GM18951 (cell line): ENCODE results near the gene CTNNAL1.

Experiments used
- POLR2A ChIP-seq: IDR thresholded peaks from 4 replicates; pipeline ENCODE4 v1.6.1; 2011; ENCODE audit warnings: mild to moderate bottlenecking; ENCODE audit not compliant: insufficient read length, insufficient read depth; ENCODE audit errors: extremely low read depth
- in situ Hi-C: fragments of 300-500 bp; cut with MboI; formaldehyde crosslinking; loops from one replicate; pipeline ENCODE4 v1.12.0; 2022; ENCODE audit warnings: low sequenced_read_pairs, mixed read lengths, inconsistent platforms; ENCODE audit not compliant: unreplicated experiment

CTNNAL1 gene

GRCh38 chr9:109036744-109037680 is 23.7 kb upstream of the CTNNAL1 start:
- TF ChIP-seq POLR2A = no peak
- in situ Hi-C loops = no loop called here

- in situ Hi-C loops = no loop called here
- no peak for TF ChIP-seq POLR2A
Measured at GRCh38 chr9:109035684-109036423, 22.6 kb upstream of the CTNNAL1 start.

GRCh38 chr9:109033941-109034700 is 20.8 kb upstream of the CTNNAL1 start:
- in situ Hi-C loops = no loop called here

GRCh38 chr9:109031241-109031640 is 17.9 kb upstream of the CTNNAL1 start:
- TF ChIP-seq POLR2A = no peak
- in situ Hi-C loops = no loop called here

More at GRCh38 chr9:109033941-109034700, 20.8 kb upstream of the CTNNAL1 start:
- no peak for TF ChIP-seq POLR2A

- in situ Hi-C loops = no loop called here
- no peak for TF ChIP-seq POLR2A
Measured at GRCh38 chr9:109030426-109030825, 17.1 kb upstream of the CTNNAL1 start.

GRCh38 chr9:109028457-109028856 is 15.2 kb upstream of the CTNNAL1 start:
- in situ Hi-C loops = no loop called here
- TF ChIP-seq POLR2A = no peak

- no peak for TF ChIP-seq POLR2A
- in situ Hi-C loops = no loop called here
Measured at GRCh38 chr9:109027176-109027575, 13.9 kb upstream of the CTNNAL1 start.

GRCh38 chr9:109026306-109026705 is 13.0 kb upstream of the CTNNAL1 start:
- in situ Hi-C loops = no loop called here
- no peak for TF ChIP-seq POLR2A

- in situ Hi-C loops = no loop called here
Measured at GRCh38 chr9:109022873-109023272, 9.6 kb upstream of the CTNNAL1 start.

GRCh38 chr9:109020581-109021511 is 7.5 kb upstream of the CTNNAL1 start:
- in situ Hi-C loops = no loop called here

More at GRCh38 chr9:109022873-109023272, 9.6 kb upstream of the CTNNAL1 start:
- no peak for TF ChIP-seq POLR2A

GRCh38 chr9:109020113-109020512 is 6.8 kb upstream of the CTNNAL1 start:
- in situ Hi-C loops = no loop called here
- TF ChIP-seq POLR2A = no peak

More at GRCh38 chr9:109020581-109021511, 7.5 kb upstream of the CTNNAL1 start:
- no peak for TF ChIP-seq POLR2A

- in situ Hi-C loops = no loop called here
- no peak for TF ChIP-seq POLR2A
Measured at GRCh38 chr9:109019420-109019819, 6.1 kb upstream of the CTNNAL1 start.

GRCh38 chr9:109017493-109017892 is 4.2 kb upstream of the CTNNAL1 start:
- in situ Hi-C loops = no loop called here
- no peak for TF ChIP-seq POLR2A
